NCI-H2171 (cell line): Measurements from ENCODE around the gene PSMD11.

Source experiments
- DNase-seq: peaks from one replicate; lab custom pipeline; 2025; lab: John Stamatoyannopoulos, UW

PSMD11 gene

GRCh38 chr17:32491371-32492263 lies 47.3 kb downstream of the PSMD11 start:
- DNase-seq: no peak

GRCh38 chr17:32492264-32492589 lies 47.9 kb downstream of the PSMD11 start:
- no peak for DNase-seq

- DNase-seq: no peak
Observed at GRCh38 chr17:32492648-32493289, 48.5 kb downstream of the PSMD11 start.

GRCh38 chr17:32493571-32493970 lies 49.3 kb downstream of the PSMD11 start:
- no peak for DNase-seq

- no peak for DNase-seq
Observed at GRCh38 chr17:32493976-32494513, 49.7 kb downstream of the PSMD11 start.

GRCh38 chr17:32494621-32495358 lies 50.5 kb downstream of the PSMD11 start:
- peak; percentile 45 for DNase-seq

- DNase-seq: peak; percentile 43
Observed at GRCh38 chr17:32495359-32496231, 51.3 kb downstream of the PSMD11 start.

GRCh38 chr17:32496395-32497073 lies 52.2 kb downstream of the PSMD11 start:
- no peak for DNase-seq

GRCh38 chr17:32497431-32498205 lies 53.3 kb downstream of the PSMD11 start:
- DNase-seq: no peak

GRCh38 chr17:32498391-32498790 lies 54.1 kb downstream of the PSMD11 start:
- DNase-seq: peak; percentile 62

GRCh38 chr17:32502013-32502412 lies 57.7 kb downstream of the PSMD11 start:
- no peak for DNase-seq

GRCh38 chr17:32502710-32503109 lies 58.4 kb downstream of the PSMD11 start:
- no peak for DNase-seq

GRCh38 chr17:32503251-32504165 lies 59.2 kb downstream of the PSMD11 start:
- no peak for DNase-seq

- no peak for DNase-seq
Observed at GRCh38 chr17:32504166-32504990, 60.1 kb downstream of the PSMD11 start.

- DNase-seq: no peak
Observed at GRCh38 chr17:32508926-32509325, 64.6 kb downstream of the PSMD11 start.

GRCh38 chr17:32510466-32510865 lies 66.2 kb downstream of the PSMD11 start:
- no peak for DNase-seq

GRCh38 chr17:32512328-32512727 lies 68.0 kb downstream of the PSMD11 start:
- DNase-seq: no peak

- no peak for DNase-seq
Observed at GRCh38 chr17:32513579-32513978, 69.3 kb downstream of the PSMD11 start.
